Lower lobe of right lung (tissue), 2 donors: ENCODE results near the gene COL5A1. TPM values are rescaled to one million over a fixed set of nuclear protein-coding genes. Genes with fewer than 3 reads are reported as not detected.

Source experiments
- ATAC-seq, 2 donors: fragments of 200-7000 bp; cut with Tn5 transposase; one replicate each; pipeline ENCODE4 v1.9.1; 2020 to 2022; ENCODE audit warnings: mild to moderate bottlenecking in 2 of 2, moderate library complexity in 2 of 2
- DNase-seq: peaks from one replicate; pipeline ENCODE4 v3.0.0-alpha.2; 2020
- H3K27ac ChIP-seq: fragments of 200-600 bp; one replicate; pipeline ENCODE4 v1.8.0; 2022
- H3K27me3 ChIP-seq: fragments of 200-600 bp; one replicate; pipeline ENCODE4 v1.8.0; 2022; ENCODE audit warnings: low read depth
- H3K36me3 ChIP-seq: fragments of 200-600 bp; one replicate; pipeline ENCODE4 v1.8.0; 2022; ENCODE audit warnings: mild to moderate bottlenecking
- H3K4me1 ChIP-seq: fragments of 200-600 bp; one replicate; pipeline ENCODE4 v1.8.0; 2022
- H3K4me3 ChIP-seq: fragments of 200-600 bp; one replicate; pipeline ENCODE4 v1.8.0; 2022; ENCODE audit warnings: mild to moderate bottlenecking
- H3K9me3 ChIP-seq: fragments of 200-600 bp; one replicate; pipeline ENCODE4 v1.8.0; 2022
- intact Hi-C: fragments of 100-400 bp; cut with DNase I; formaldehyde crosslinking; loops from one replicate; pipeline ENCODE4 v1.11.0; 2022
- total RNA-seq: library from RNA; stranded (reverse); fragmentation: NEBNext Ultra II Directional; extraction: Animal tissue kit (Norgen Biotek cat#: 25700); gene quantifications from one replicate; pipeline ENCODE4 v1.2.1, GENCODE V29; 2021
- TF ChIP-seq, protein P1 (sequence below): fragments of 200-600 bp; IDR thresholded peaks from one replicate; pipeline ENCODE4 v1.8.0; 2022; ENCODE audit warnings: antibody characterized with exemption, mild to moderate bottlenecking
- donor health status: DM: no; HTN: yes; CAD: no; lungs with severe emphysema.

Gene COL5A1
- total RNA-seq, 1 donor from 2014 or later: 29.0 TPM

DNA sequence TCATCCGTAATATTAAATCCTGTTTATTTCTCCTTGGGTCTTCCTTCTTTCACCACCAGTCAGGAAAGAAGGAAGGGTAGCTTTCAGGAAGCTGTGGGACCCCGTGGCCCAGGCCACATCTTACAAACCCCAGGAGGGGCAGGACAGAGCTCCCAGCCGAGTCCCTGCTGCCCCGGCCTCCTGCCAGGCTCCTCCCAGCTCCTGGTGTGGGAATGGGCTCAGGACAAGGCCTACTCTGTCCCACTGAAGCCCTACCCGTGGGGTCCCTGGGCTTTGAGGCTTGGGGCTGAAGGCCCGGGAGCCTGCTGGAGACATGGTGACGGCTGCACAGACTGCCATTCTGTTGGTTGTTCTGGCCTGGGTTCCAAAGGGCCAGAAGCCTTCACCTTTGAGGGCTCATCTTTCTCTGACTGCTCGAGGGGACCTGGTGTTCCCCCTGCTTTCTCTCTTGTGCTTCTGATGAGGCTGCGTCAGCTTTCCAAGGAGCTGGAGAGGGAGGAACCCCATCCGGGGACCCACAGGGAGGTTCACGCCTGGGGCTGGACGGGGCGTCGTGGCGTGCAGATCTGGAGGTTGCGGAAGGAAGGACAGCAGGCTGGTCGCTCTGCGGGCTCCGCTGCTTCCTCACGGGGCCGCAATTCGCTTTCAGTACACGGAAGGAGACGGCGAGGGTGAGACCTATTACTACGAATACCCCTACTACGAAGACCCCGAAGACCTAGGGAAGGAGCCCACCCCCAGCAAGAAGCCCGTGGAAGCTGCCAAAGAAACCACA, 86.6 kb downstream of the COL5A1 start:
- intact Hi-C loops: no loop called here
- Histone ChIP-seq H3K4me1 (no peaks in the 10 kb centered on the region), H3K4me3 (no peak overlapping the region), H3K27ac (no peak overlapping the region), H3K36me3 (peaks cover 6% of the 10 kb centered on the region), H3K27me3 (no peaks in the 10 kb centered on the region), H3K9me3 (no peaks in the 10 kb centered on the region)
- no peak for ATAC-seq
- DNase-seq: no peak
- TF ChIP-seq, protein P1, sequence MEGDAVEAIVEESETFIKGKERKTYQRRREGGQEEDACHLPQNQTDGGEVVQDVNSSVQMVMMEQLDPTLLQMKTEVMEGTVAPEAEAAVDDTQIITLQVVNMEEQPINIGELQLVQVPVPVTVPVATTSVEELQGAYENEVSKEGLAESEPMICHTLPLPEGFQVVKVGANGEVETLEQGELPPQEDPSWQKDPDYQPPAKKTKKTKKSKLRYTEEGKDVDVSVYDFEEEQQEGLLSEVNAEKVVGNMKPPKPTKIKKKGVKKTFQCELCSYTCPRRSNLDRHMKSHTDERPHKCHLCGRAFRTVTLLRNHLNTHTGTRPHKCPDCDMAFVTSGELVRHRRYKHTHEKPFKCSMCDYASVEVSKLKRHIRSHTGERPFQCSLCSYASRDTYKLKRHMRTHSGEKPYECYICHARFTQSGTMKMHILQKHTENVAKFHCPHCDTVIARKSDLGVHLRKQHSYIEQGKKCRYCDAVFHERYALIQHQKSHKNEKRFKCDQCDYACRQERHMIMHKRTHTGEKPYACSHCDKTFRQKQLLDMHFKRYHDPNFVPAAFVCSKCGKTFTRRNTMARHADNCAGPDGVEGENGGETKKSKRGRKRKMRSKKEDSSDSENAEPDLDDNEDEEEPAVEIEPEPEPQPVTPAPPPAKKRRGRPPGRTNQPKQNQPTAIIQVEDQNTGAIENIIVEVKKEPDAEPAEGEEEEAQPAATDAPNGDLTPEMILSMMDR: no peak

DNA sequence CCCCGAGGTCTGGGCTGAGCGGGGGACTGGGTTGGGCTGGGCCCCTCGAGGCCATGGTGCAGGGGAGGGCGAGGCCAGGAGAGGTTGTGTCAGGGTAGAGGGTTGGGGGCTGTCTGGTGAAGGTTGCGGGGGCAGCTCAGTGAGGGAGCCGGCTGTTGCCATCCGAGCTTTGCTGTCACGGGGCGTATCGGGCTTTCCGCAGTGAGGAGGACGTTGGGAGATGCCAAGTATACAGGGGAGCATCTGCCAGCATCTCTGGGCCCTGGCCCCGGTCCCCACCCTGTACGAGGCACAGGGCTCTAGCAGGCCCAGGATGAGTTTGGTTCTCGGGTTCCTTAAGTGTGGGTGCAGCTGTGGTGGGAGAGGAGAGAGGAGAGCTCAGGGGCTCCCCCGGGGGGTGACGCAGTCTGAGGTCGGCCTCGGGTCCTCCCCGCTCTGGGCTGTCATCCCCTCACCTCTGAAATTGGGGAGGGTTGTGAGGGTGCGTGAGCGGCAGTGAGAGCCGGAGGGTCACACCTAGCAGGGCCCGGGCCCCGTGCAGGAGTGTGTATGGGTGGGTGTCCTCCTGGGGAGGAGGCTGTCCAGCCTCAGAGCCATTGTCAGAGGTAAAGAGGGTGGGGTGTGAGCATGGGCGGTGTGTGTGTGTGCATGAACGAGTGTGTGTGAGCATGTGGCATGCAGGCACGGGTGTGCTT, 87.3 kb downstream of the COL5A1 start:
- Histone ChIP-seq H3K36me3 (peaks cover 6% of the 10 kb centered on the region), H3K4me3 (no peak overlapping the region), H3K4me1 (peaks cover 3% of the 10 kb centered on the region), H3K27ac (no peak overlapping the region), H3K9me3 (no peaks in the 10 kb centered on the region), H3K27me3 (no peaks in the 10 kb centered on the region)
- TF ChIP-seq, protein P1: no peak
- DNase-seq: no peak
- ATAC-seq: no peak
- intact Hi-C loops: no loop called here

DNA sequence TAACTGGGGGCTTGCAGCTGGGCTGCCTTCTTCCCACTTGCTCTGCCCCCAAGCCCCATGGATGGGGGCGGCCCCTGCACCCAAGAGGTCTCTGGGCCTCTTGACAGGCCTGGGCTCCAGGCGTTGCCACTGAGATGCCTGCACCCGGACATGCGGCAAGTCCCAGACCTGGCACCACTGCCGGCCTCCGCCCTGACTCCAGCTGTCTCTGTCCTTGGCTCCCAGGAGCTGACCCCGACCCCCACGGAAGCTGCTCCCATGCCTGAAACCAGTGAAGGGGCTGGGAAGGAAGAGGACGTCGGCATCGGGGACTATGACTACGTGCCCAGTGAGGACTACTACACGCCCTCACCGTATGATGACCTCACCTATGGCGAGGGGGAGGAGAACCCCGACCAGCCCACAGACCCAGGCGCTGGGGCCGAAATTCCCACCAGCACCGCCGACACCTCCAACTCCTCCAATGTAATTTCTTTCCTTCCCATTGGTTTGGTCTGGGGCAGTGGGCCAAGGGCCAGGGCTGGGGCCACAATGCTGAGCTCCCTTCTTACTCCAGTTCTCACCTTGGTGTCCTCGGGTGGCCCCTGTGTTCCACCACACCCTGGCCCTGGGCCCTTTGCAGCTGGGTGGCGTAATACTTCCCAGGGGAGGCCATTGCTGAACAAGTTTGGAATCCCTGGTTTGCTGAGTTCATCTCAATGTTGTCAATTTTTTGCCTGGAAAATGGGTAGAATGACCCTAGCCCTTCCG, 88.6 kb downstream of the COL5A1 start:
- no peak for DNase-seq
- Histone ChIP-seq H3K27me3 (no peaks in the 10 kb centered on the region), H3K4me3 (no peak overlapping the region), H3K9me3 (no peaks in the 10 kb centered on the region), H3K27ac (no peak overlapping the region), H3K4me1 (peaks cover 11% of the 10 kb centered on the region), H3K36me3 (peaks cover 6% of the 10 kb centered on the region)
- TF ChIP-seq, protein P1: no peak
- no peak for ATAC-seq
- intact Hi-C loops: no loop called here

DNA sequence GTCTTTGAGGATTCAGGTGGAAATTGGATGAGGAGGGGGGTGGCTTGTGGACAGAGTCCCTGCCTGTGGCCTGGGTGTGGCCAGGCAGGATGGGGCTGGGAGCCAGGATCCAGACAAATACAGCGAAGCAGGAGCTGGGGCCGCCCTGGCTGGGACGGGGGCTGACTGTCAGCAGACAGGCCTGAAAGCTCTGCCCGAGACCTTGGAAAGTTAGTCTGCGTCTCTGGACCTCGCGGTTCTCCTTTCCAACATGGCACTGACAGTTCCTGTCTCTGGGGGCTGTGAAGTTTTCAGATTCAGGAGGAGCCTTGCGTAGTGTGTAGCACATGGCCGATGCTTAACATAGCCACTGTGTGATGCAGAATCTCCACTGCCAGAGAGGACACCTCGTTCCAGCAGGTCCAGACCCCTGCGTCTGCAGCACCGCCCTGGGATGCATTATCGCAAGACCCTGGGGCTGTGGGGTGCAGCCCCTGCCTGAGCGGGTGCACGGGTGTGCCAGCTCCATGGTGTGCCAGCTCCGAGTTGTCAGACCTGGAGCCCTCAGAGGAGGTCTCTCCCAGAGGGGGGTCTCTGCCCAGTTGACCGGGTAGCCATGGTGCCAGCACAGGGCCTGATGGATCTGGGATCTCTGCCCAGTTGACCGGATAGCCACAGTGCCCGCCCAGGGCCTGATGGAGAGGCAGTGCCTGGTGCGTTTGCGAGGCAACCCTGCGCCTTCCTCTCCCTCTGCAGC, 89.3 kb downstream of the COL5A1 start:
- H3K27ac ChIP-seq: no peak overlapping the region

More for the DNA sequence above, 89.3 kb downstream of the COL5A1 start:
- no peak for ATAC-seq
- H3K4me3 ChIP-seq: no peak overlapping the region
- no peaks in the 10 kb centered on the region for H3K27me3 ChIP-seq
- TF ChIP-seq, protein P1: no peak
- H3K9me3 ChIP-seq: no peaks in the 10 kb centered on the region
- H3K4me1 ChIP-seq: peaks cover 11% of the 10 kb centered on the region
- DNase-seq: no peak
- H3K36me3 ChIP-seq: peaks cover 6% of the 10 kb centered on the region
- intact Hi-C loops: no loop called here
